Measurements from ENCODE around the gene HOXD1. TPM values are rescaled to one million over a fixed set of nuclear protein-coding genes. Genes with fewer than 3 reads are reported as not detected.

HOXD1 gene
- not detected in 2 replicates for total RNA-seq

GRCh38 chr2:176187899-176188773, at the start of gene HOXD1:
Gene HOXD1 (plus strand): TSS chr2:176188668. CDS start chr2:176188802, 134 bp downstream.

GRCh38 chr2:176151442-176152287, 36.8 kb upstream of the HOXD1 start, which contains the start of gene HOXD4:
Gene HOXD4 (plus strand): TSS chr2:176151550. CDS start chr2:176151634, 84 bp downstream.

GRCh38 chr2:176156807-176157498, 31.5 kb upstream of the HOXD1 start, which contains the start of gene HOXD3:
Gene HOXD3 (plus strand): TSS chr2:176157307. CDS start chr2:176169115, 11,808 bp downstream.

Other genes with a start within 250 kb of the HOXD1 start
- 42.7 and 45.1 TPM in 2 replicates for gene LNPK, start 186.4 kb upstream of the HOXD1 start, total RNA-seq
- not detected in 2 replicates for gene EVX2, start 104.7 kb upstream of the HOXD1 start, total RNA-seq
- not detected in 2 replicates for gene HOXD13, start 95.9 kb upstream of the HOXD1 start, total RNA-seq
- not detected in 2 replicates for gene HOXD12, start 88.9 kb upstream of the HOXD1 start, total RNA-seq
- not detected in 2 replicates for gene HOXD11, start 81.4 kb upstream of the HOXD1 start, total RNA-seq
- gene HOXD10, start 71.9 kb upstream of the HOXD1 start, total RNA-seq, result not detected in 2 replicates
- gene HOXD9, start 65.9 kb upstream of the HOXD1 start, total RNA-seq, result 0.17 TPM in 1 of 2 replicates, not detected in the other
- 0.33 and 0.44 TPM in 2 replicates for gene HOXD8, start 59.0 kb upstream of the HOXD1 start, total RNA-seq
- not detected in 2 replicates for gene HOXD4, start 37.1 kb upstream of the HOXD1 start, total RNA-seq
- 0.29 TPM in 1 of 2 replicates, not detected in the other for gene HOXD3, start 31.4 kb upstream of the HOXD1 start, total RNA-seq
- 20.8 and 21.5 TPM in 2 replicates for gene MTX2, start 80.8 kb downstream of the HOXD1 start, total RNA-seq